Effector memory CD4-positive, alpha-beta T cell (primary cell): ENCODE results near the gene CEND1.
A peak's percentile ranks its signal among the peaks of the same experiment; 100 is the strongest.

Source experiments
- DNase-seq, 3 donors: peaks; one replicate each; pipeline ENCODE4 v3.0.0-alpha.2; 2020
- H3K27ac ChIP-seq: 2 replicates; pipeline ENCODE4 v1.7.0; 2013; ENCODE audit warnings: mild to moderate bottlenecking, low read length, moderate library complexity; ENCODE audit not compliant: insufficient read depth, poor library complexity, severe bottlenecking
- H3K27me3 ChIP-seq: replicated peaks from 2 replicates; pipeline ENCODE4 v1.7.0; 2013; ENCODE audit warnings: mild to moderate bottlenecking, low read length; ENCODE audit not compliant: insufficient read depth, control insufficient read depth, poor library complexity, severe bottlenecking
- H3K36me3 ChIP-seq: 2 replicates; pipeline ENCODE4 v1.7.0; 2013; ENCODE audit warnings: mild to moderate bottlenecking, low read length, moderate library complexity; ENCODE audit not compliant: control insufficient read depth, insufficient read depth
- H3K4me1 ChIP-seq: 2 replicates; pipeline ENCODE4 v1.7.0; 2013; ENCODE audit warnings: low read length, mild to moderate bottlenecking; ENCODE audit not compliant: control insufficient read depth, insufficient read depth, poor library complexity, severe bottlenecking
- H3K4me3 ChIP-seq: 2 replicates; pipeline ENCODE4 v1.7.0; 2013; ENCODE audit warnings: low read length, low read depth, mild to moderate bottlenecking; ENCODE audit not compliant: insufficient read depth, poor library complexity, severe bottlenecking
- H3K9me3 ChIP-seq: 2 replicates; pipeline ENCODE4 v1.7.0; 2013; ENCODE audit warnings: mild to moderate bottlenecking, low read length, moderate library complexity; ENCODE audit not compliant: control insufficient read depth

CEND1 gene

GRCh38 chr11:795634-796564 lies 6.0 kb upstream of the CEND1 start:
- no peaks in the 10 kb centered on the region for H3K27me3 ChIP-seq
- H3K9me3 ChIP-seq, result no peaks in the 10 kb centered on the region
- peak overlapping the region; percentile 91 for H3K4me3 ChIP-seq
- H3K4me1 ChIP-seq, result peaks cover 29% of the 10 kb centered on the region
- peak; percentile 62 to 71 (median 71) for DNase-seq
- H3K27ac ChIP-seq, result peak overlapping the region; percentile 98
- H3K36me3 ChIP-seq, result peaks cover 31% of the 10 kb centered on the region

GRCh38 chr11:794766-795633 lies 5.1 kb upstream of the CEND1 start:
- H3K36me3 ChIP-seq, result peaks cover 27% of the 10 kb centered on the region

GRCh38 chr11:794013-794765 lies 4.3 kb upstream of the CEND1 start:
- no peak overlapping the region for H3K27ac ChIP-seq
- no peaks in the 10 kb centered on the region for H3K9me3 ChIP-seq
- no peak for DNase-seq
- H3K27me3 ChIP-seq, result no peaks in the 10 kb centered on the region
- no peak overlapping the region for H3K4me3 ChIP-seq
- peaks cover 31% of the 10 kb centered on the region for H3K4me1 ChIP-seq
- peaks cover 27% of the 10 kb centered on the region for H3K36me3 ChIP-seq

More at GRCh38 chr11:794766-795633, 5.1 kb upstream of the CEND1 start:
- Histone ChIP-seq H3K27me3 (no peaks in the 10 kb centered on the region), H3K4me3 (peak overlapping the region; percentile 91), H3K9me3 (no peaks in the 10 kb centered on the region), H3K4me1 (peaks cover 29% of the 10 kb centered on the region), H3K27ac (no peak overlapping the region)
- no peak for DNase-seq

DNA sequence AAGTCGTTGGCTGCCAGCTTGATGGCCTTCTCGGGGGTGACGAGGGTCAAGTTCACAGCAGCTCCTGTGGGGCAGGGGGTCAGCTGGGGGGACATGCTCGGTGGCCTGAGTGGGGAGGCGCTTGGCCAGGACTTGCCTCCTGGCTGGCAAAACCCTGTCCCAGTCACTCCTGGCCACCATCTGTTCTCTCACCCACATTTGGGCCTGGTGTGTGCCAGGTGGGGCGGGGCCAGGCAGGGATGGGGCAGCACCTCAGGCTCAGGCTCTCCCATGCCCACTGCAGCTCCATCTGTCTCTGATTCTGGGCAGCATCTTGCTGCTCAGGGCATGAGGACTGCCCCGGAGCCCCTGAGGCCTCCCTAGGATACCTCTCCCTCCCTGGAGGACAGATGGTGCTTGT lies 3.7 kb upstream of the CEND1 start:
- H3K4me1 ChIP-seq, result peaks cover 31% of the 10 kb centered on the region
- H3K27ac ChIP-seq, result no peak overlapping the region
- H3K9me3 ChIP-seq, result no peaks in the 10 kb centered on the region
- no peaks in the 10 kb centered on the region for H3K27me3 ChIP-seq
- H3K36me3 ChIP-seq, result peaks cover 27% of the 10 kb centered on the region
- no peak for DNase-seq
- H3K4me3 ChIP-seq, result no peak overlapping the region

DNA sequence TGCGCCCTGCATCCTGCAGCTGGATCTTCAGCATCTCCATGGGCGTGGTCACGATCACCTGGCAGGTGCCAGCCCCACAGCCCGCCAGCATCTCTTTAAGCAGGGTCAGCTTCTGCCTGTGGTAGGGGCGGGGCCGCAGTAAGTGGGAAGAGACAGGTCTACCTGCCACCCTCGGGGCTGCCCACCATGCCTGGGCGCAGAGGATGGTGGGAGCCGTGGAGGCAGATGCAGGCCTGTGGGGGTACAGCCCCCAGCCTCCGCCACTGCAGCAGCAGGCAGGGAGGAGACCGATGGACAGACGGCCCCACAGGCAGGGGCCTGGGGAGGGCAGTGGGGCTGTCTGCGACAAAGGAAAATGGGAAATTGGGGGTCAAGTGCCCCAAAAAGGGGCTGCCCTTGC lies 3.0 kb upstream of the CEND1 start:
- H3K4me3 ChIP-seq, result no peak overlapping the region
- no peak overlapping the region for H3K27ac ChIP-seq
- DNase-seq, result no peak
- no peaks in the 10 kb centered on the region for H3K9me3 ChIP-seq
- H3K27me3 ChIP-seq, result no peaks in the 10 kb centered on the region
- H3K36me3 ChIP-seq, result peaks cover 27% of the 10 kb centered on the region
- peaks cover 35% of the 10 kb centered on the region for H3K4me1 ChIP-seq

- Histone ChIP-seq H3K36me3 (peaks cover 27% of the 10 kb centered on the region), H3K9me3 (no peaks in the 10 kb centered on the region), H3K4me1 (peaks cover 34% of the 10 kb centered on the region), H3K27me3 (no peaks in the 10 kb centered on the region), H3K27ac (no peak overlapping the region), H3K4me3 (no peak overlapping the region)
- no peak for DNase-seq
Observed at GRCh38 chr11:792535-792821, 2.6 kb upstream of the CEND1 start.

GRCh38 chr11:791658-792534 lies 2.0 kb upstream of the CEND1 start:
- Histone ChIP-seq H3K4me3 (no peak overlapping the region), H3K9me3 (no peaks in the 10 kb centered on the region)

GRCh38 chr11:790721-791564 lies 1.1 kb upstream of the CEND1 start:
- Histone ChIP-seq H3K27ac (no peak overlapping the region), H3K4me1 (peaks cover 21% of the 10 kb centered on the region), H3K4me3 (no peak overlapping the region)

More at GRCh38 chr11:791658-792534, 2.0 kb upstream of the CEND1 start:
- no peak for DNase-seq
- Histone ChIP-seq H3K4me1 (peaks cover 28% of the 10 kb centered on the region), H3K36me3 (peaks cover 27% of the 10 kb centered on the region), H3K27me3 (no peaks in the 10 kb centered on the region), H3K27ac (no peak overlapping the region)

More at GRCh38 chr11:790721-791564, 1.1 kb upstream of the CEND1 start:
- Histone ChIP-seq H3K36me3 (peaks cover 27% of the 10 kb centered on the region), H3K9me3 (no peaks in the 10 kb centered on the region), H3K27me3 (no peaks in the 10 kb centered on the region)
- DNase-seq, result no peak
